ENCODE results near the gene CDC14B. TPM values are rescaled to one million over a fixed set of nuclear protein-coding genes. Genes with fewer than 3 reads are reported as not detected.

The CDC14B gene
- total and polyA plus RNA-seq, 4 donors: 12.8 to 37.9 (median 25.4) TPM

GRCh38 chr9:96513622-96514021 is 106.0 kb downstream of the CDC14B start:
- intact Hi-C loops (cut with DNase I): loop anchor here in 1 of 2 donors (2.0 kb wide), 1 partner anchor 15 kb away; no protein-coding TSS in a partner anchor
- H3K4me3 ChIP-seq (ENCODE audit: low read length in 2 of 2): no peak overlapping the region
- H3K27ac ChIP-seq (ENCODE audit: low read depth in 1 of 2, low read length in 2 of 2): peak overlapping the region; percentile 2 to 55
- peaks cover 0 to 7% of the 10 kb centered on the region in 2 donors for H3K4me1 ChIP-seq (ENCODE audit: control insufficient read depth in 1 of 2, insufficient read depth in 2 of 2, low read length in 2 of 2)
- DNase-seq: no peak
- no peaks in the 10 kb centered on the region for H3K27me3 ChIP-seq (ENCODE audit: control insufficient read depth in 1 of 2, insufficient read depth in 2 of 2, low read length in 1 of 2)
- H3K36me3 ChIP-seq (ENCODE audit: control insufficient read depth in 1 of 2, insufficient read depth in 2 of 2, low read length in 1 of 2): peaks cover 0 to 1% of the 10 kb centered on the region in 2 donors
- 54 to 57% methylated on average over 5 of the region's 5 CpGs for WGBS, 2 donors
- ATAC-seq (ENCODE audit: low FRiP score): peak; percentile 19
- no peaks in the 10 kb centered on the region for H3K9me3 ChIP-seq (ENCODE audit: control insufficient read depth, low read length)

- Histone ChIP-seq H3K27ac (ENCODE audit: low read depth in 1 of 2, low read length in 2 of 2) (peak overlapping the region in 1 of 2 donors; percentile 57), H3K4me1 (ENCODE audit: control insufficient read depth in 1 of 2, insufficient read depth in 2 of 2, low read length in 2 of 2) (peaks cover 0 to 7% of the 10 kb centered on the region in 2 donors), H3K27me3 (ENCODE audit: control insufficient read depth in 1 of 2, insufficient read depth in 2 of 2, low read length in 1 of 2) (no peaks in the 10 kb centered on the region), H3K4me3 (ENCODE audit: low read length in 2 of 2) (no peak overlapping the region), H3K36me3 (ENCODE audit: control insufficient read depth in 1 of 2, insufficient read depth in 2 of 2, low read length in 1 of 2) (peaks cover 0 to 1% of the 10 kb centered on the region in 2 donors), H3K9me3 (ENCODE audit: control insufficient read depth, low read length) (no peaks in the 10 kb centered on the region)
- WGBS, 2 donors: 97 to 98% methylated on average over 3 of the region's 3 CpGs
- ATAC-seq (ENCODE audit: low FRiP score) (no peak), DNase-seq (no peak)
- intact Hi-C loops (cut with DNase I): loop anchor here in 1 of 2 donors (2.0 kb wide), 1 partner anchor 13 kb away; no protein-coding TSS in a partner anchor
Measured at GRCh38 chr9:96512240-96512639, 107.4 kb downstream of the CDC14B start.

- WGBS, 2 donors: 82% methylated on average over 3 to 4 of the region's 4 CpGs
- peaks cover 0 to 10% of the 10 kb centered on the region in 2 donors for H3K4me1 ChIP-seq (ENCODE audit: control insufficient read depth in 1 of 2, insufficient read depth in 2 of 2, low read length in 2 of 2)
- no peak overlapping the region for H3K4me3 ChIP-seq (ENCODE audit: low read length in 2 of 2)
- no peak for ATAC-seq (ENCODE audit: low FRiP score)
- no peaks in the 10 kb centered on the region for H3K27me3 ChIP-seq (ENCODE audit: control insufficient read depth in 1 of 2, insufficient read depth in 2 of 2, low read length in 1 of 2)
- H3K36me3 ChIP-seq (ENCODE audit: control insufficient read depth in 1 of 2, insufficient read depth in 2 of 2, low read length in 1 of 2): peaks cover 0 to 1% of the 10 kb centered on the region in 2 donors
- no peak overlapping the region for H3K27ac ChIP-seq (ENCODE audit: low read depth in 1 of 2, low read length in 2 of 2)
- intact Hi-C loops (cut with DNase I): no loop called here
- no peaks in the 10 kb centered on the region for H3K9me3 ChIP-seq (ENCODE audit: control insufficient read depth, low read length)
- DNase-seq: no peak
Measured at GRCh38 chr9:96510258-96510657, 109.4 kb downstream of the CDC14B start.

- 40 to 54% methylated on average over 2 of the region's 2 CpGs for WGBS, 2 donors
- Histone ChIP-seq H3K9me3 (ENCODE audit: control insufficient read depth, low read length) (no peaks in the 10 kb centered on the region), H3K27ac (ENCODE audit: low read depth in 1 of 2, low read length in 2 of 2) (no peak overlapping the region), H3K27me3 (ENCODE audit: control insufficient read depth in 1 of 2, insufficient read depth in 2 of 2, low read length in 1 of 2) (no peaks in the 10 kb centered on the region), H3K36me3 (ENCODE audit: control insufficient read depth in 1 of 2, insufficient read depth in 2 of 2, low read length in 1 of 2) (peaks cover 0 to 1% of the 10 kb centered on the region in 2 donors), H3K4me3 (ENCODE audit: low read length in 2 of 2) (no peak overlapping the region), H3K4me1 (ENCODE audit: control insufficient read depth in 1 of 2, insufficient read depth in 2 of 2, low read length in 2 of 2) (peaks cover 0 to 10% of the 10 kb centered on the region in 2 donors)
- ATAC-seq (ENCODE audit: low FRiP score) (no peak), DNase-seq (no peak)
- intact Hi-C loops (cut with DNase I): loop anchor here in 1 of 2 donors (2.0 kb wide), 1 partner anchor 23 kb away; no protein-coding TSS in a partner anchor
Measured at GRCh38 chr9:96509848-96510247, 109.8 kb downstream of the CDC14B start.

GRCh38 chr9:96509026-96509425 is 110.6 kb downstream of the CDC14B start:
- 36 to 37% methylated on average over 5 of the region's 5 CpGs for WGBS, 2 donors
- H3K27me3 ChIP-seq (ENCODE audit: control insufficient read depth in 1 of 2, insufficient read depth in 2 of 2, low read length in 1 of 2): no peaks in the 10 kb centered on the region
- H3K4me3 ChIP-seq (ENCODE audit: low read length in 2 of 2): no peak overlapping the region
- no peak for ATAC-seq (ENCODE audit: low FRiP score)
- H3K27ac ChIP-seq (ENCODE audit: low read depth in 1 of 2, low read length in 2 of 2): peak overlapping the region; percentile 64 to 72
- H3K9me3 ChIP-seq (ENCODE audit: control insufficient read depth, low read length): no peaks in the 10 kb centered on the region
- intact Hi-C loops (cut with DNase I): loop anchor here in 1 of 2 donors (2.0 kb wide), 1 partner anchor 22 kb away; no protein-coding TSS in a partner anchor
- H3K36me3 ChIP-seq (ENCODE audit: control insufficient read depth in 1 of 2, insufficient read depth in 2 of 2, low read length in 1 of 2): peaks cover 0 to 1% of the 10 kb centered on the region in 2 donors
- H3K4me1 ChIP-seq (ENCODE audit: control insufficient read depth in 1 of 2, insufficient read depth in 2 of 2, low read length in 2 of 2): peaks cover 0 to 10% of the 10 kb centered on the region in 2 donors
- DNase-seq: no peak

- H3K9me3 ChIP-seq (ENCODE audit: control insufficient read depth, low read length): no peaks in the 10 kb centered on the region
- H3K27ac ChIP-seq (ENCODE audit: low read depth in 1 of 2, low read length in 2 of 2): peak overlapping the region; percentile 36 to 64
- H3K4me3 ChIP-seq (ENCODE audit: low read length in 2 of 2): no peak overlapping the region
- no peaks in the 10 kb centered on the region for H3K36me3 ChIP-seq (ENCODE audit: control insufficient read depth in 1 of 2, insufficient read depth in 2 of 2, low read length in 1 of 2)
- peak; percentile 24 for ATAC-seq (ENCODE audit: low FRiP score)
- H3K27me3 ChIP-seq (ENCODE audit: control insufficient read depth in 1 of 2, insufficient read depth in 2 of 2, low read length in 1 of 2): no peaks in the 10 kb centered on the region
- H3K4me1 ChIP-seq (ENCODE audit: control insufficient read depth in 1 of 2, insufficient read depth in 2 of 2, low read length in 2 of 2): peaks cover 0 to 10% of the 10 kb centered on the region in 2 donors
- 33 to 40% methylated on average over 14 of the region's 14 CpGs for WGBS, 2 donors
- DNase-seq: no peak
- intact Hi-C loops (cut with DNase I): loop anchor here in 1 of 2 donors (2.0 kb wide), 1 partner anchor 22 kb away; no protein-coding TSS in a partner anchor
Measured at GRCh38 chr9:96508227-96508940, 111.3 kb downstream of the CDC14B start.

- Histone ChIP-seq H3K27ac (ENCODE audit: low read depth in 1 of 2, low read length in 2 of 2) (peak overlapping the region in 1 of 2 donors; percentile 14), H3K9me3 (ENCODE audit: control insufficient read depth, low read length) (no peaks in the 10 kb centered on the region), H3K4me1 (ENCODE audit: control insufficient read depth in 1 of 2, insufficient read depth in 2 of 2, low read length in 2 of 2) (peaks cover 0 to 10% of the 10 kb centered on the region in 2 donors), H3K4me3 (ENCODE audit: low read length in 2 of 2) (no peak overlapping the region), H3K27me3 (ENCODE audit: control insufficient read depth in 1 of 2, insufficient read depth in 2 of 2, low read length in 1 of 2) (no peaks in the 10 kb centered on the region), H3K36me3 (ENCODE audit: control insufficient read depth in 1 of 2, insufficient read depth in 2 of 2, low read length in 1 of 2) (no peaks in the 10 kb centered on the region)
- ATAC-seq (ENCODE audit: low FRiP score): peak; percentile 75
- DNase-seq: no peak
- intact Hi-C loops (cut with DNase I): no loop called here
- WGBS, 2 donors: 12 to 25% methylated on average over 13 of the region's 13 CpGs
Measured at GRCh38 chr9:96505316-96505991, 114.2 kb downstream of the CDC14B start.

- intact Hi-C loops (cut with DNase I): no loop called here
- no peak for ATAC-seq (ENCODE audit: low FRiP score)
- no peaks in the 10 kb centered on the region for H3K27me3 ChIP-seq (ENCODE audit: control insufficient read depth in 1 of 2, insufficient read depth in 2 of 2, low read length in 1 of 2)
- no peak for DNase-seq
- H3K36me3 ChIP-seq (ENCODE audit: control insufficient read depth in 1 of 2, insufficient read depth in 2 of 2, low read length in 1 of 2): no peaks in the 10 kb centered on the region
- WGBS, 2 donors: 95% methylated on average over 11 of the region's 11 CpGs
- no peaks in the 10 kb centered on the region for H3K9me3 ChIP-seq (ENCODE audit: control insufficient read depth, low read length)
- no peak overlapping the region for H3K4me3 ChIP-seq (ENCODE audit: low read length in 2 of 2)
- H3K27ac ChIP-seq (ENCODE audit: low read depth in 1 of 2, low read length in 2 of 2): no peak overlapping the region
- H3K4me1 ChIP-seq (ENCODE audit: control insufficient read depth in 1 of 2, insufficient read depth in 2 of 2, low read length in 2 of 2): peaks cover 0 to 4% of the 10 kb centered on the region in 2 donors
Measured at GRCh38 chr9:96503918-96504317, 115.7 kb downstream of the CDC14B start.
